COLO668 (cell line): Measurements from ENCODE around the gene CCDC71.

Experiments used
- DNase-seq: peaks from one replicate; lab custom pipeline; 2025; ENCODE audit not compliant: unreplicated experiment; lab: John Stamatoyannopoulos, UW

CCDC71 gene

GRCh38 chr3:49165771-49166751 is at the start of gene CCDC71:
TSS of gene CCDC71 (minus strand) at chr3:49166331. CDS start at chr3:49164208, 2,123 bp downstream.
- DNase-seq: peak; percentile 77

- no peak for DNase-seq
Measured at GRCh38 chr3:49213998-49214397, 47.9 kb upstream of the CCDC71 start.

- DNase-seq: no peak
Measured at GRCh38 chr3:49213541-49213943, 47.4 kb upstream of the CCDC71 start.

- no peak for DNase-seq
Measured at GRCh38 chr3:49199900-49200281, 33.8 kb upstream of the CCDC71 start.

- no peak for DNase-seq
Measured at GRCh38 chr3:49199239-49199899, 33.2 kb upstream of the CCDC71 start.

- no peak for DNase-seq
Measured at GRCh38 chr3:49198611-49199230, 32.6 kb upstream of the CCDC71 start.

- DNase-seq: no peak
Measured at GRCh38 chr3:49198161-49198560, 32.0 kb upstream of the CCDC71 start.

GRCh38 chr3:49191741-49192140 is 25.6 kb upstream of the CCDC71 start:
- no peak for DNase-seq

- DNase-seq: no peak
Measured at GRCh38 chr3:49183873-49184272, 17.7 kb upstream of the CCDC71 start.

- DNase-seq: no peak
Measured at GRCh38 chr3:49182682-49183081, 16.6 kb upstream of the CCDC71 start.

- DNase-seq: no peak
Measured at GRCh38 chr3:49181351-49181750, 15.2 kb upstream of the CCDC71 start.

GRCh38 chr3:49180116-49180515 is 14.0 kb upstream of the CCDC71 start:
- no peak for DNase-seq

- no peak for DNase-seq
Measured at GRCh38 chr3:49177073-49177472, 10.9 kb upstream of the CCDC71 start.

- DNase-seq: no peak
Measured at GRCh38 chr3:49175530-49175929, 9.4 kb upstream of the CCDC71 start.

- no peak for DNase-seq
Measured at GRCh38 chr3:49174397-49174985, 8.4 kb upstream of the CCDC71 start.

GRCh38 chr3:49173792-49174170 is 7.7 kb upstream of the CCDC71 start:
- peak; percentile 3 for DNase-seq

GRCh38 chr3:49173116-49173791 is 7.1 kb upstream of the CCDC71 start:
- peak; percentile 21 for DNase-seq

- DNase-seq: no peak
Measured at GRCh38 chr3:49172551-49173041, 6.5 kb upstream of the CCDC71 start.

GRCh38 chr3:49171775-49172500 is 5.8 kb upstream of the CCDC71 start:
- no peak for DNase-seq
